Measurements from ENCODE around the gene TENM4. TPM values are rescaled to one million over a fixed set of nuclear protein-coding genes. Genes with fewer than 3 reads are reported as not detected.

The TENM4 gene
- total RNA-seq, 1 experiment from 2014 or later: 25.0 TPM

DNA sequence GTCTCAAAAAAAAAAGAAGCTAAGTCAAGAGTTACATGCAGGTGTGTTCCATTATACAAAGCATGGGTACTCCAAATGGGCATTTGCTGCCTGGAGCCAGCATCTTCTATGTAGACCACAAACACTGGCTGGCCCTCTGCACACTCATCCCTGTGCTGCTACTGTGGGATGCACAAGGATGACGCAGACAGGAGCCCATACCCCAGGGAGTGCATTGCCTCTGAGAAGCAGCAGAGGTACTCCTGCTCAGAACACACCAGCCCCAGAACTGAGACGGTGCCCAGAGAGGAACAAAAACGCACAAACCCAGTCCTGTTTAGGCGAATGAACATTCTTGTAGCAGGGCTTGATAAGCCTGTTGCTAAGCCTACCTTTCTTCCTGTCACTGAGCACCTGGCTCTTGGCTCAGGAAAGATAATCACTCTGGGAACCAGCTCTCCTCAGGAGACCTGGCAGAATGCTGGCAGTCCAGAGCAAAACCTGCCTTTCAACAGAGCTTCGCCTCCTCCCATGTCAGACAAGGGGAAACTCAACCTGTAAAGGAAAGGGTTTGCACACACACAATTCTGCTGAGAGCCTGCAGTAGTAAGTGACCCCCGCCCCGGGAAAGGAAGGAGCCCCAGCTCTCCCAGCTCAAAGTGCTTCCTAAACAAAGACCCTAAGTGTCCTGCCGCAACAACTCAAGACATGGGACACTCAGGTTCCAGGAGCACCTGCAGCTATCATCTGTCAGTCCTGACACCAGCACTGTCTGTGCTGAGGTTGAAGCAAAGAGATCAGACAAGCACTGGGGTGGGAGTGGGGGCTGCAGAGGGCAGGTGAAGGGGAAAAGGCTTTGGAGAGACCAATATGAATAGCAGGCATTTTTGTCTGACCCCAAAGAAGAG is 145.7 kb downstream of the TENM4 start:
- ChIA-PET CTCF (interaction anchor here (1.6 kb wide), 1 partner anchor 105 kb away, joined by 4 read pairs; no protein-coding TSS in a partner anchor), POLR2A (no interaction called here)
- DNase-seq (ENCODE audit: low spot score) (no peak), ATAC-seq (peak; percentile 24)
- TF ChIP-seq EMX1 (CRISPR knock-in tag; IDR thresholded peaks at IDR 0.05) (no peak), NFATC4 (CRISPR knock-in tag; IDR thresholded peaks at IDR 0.05) (no peak), TCF7 (CRISPR knock-in tag; IDR thresholded peaks at IDR 0.05; ENCODE audit: low read depth) (no peak), NR1H2 (CRISPR knock-in tag; IDR thresholded peaks at IDR 0.05) (no peak), GABPB1 (CRISPR knock-in tag; IDR thresholded peaks at IDR 0.05) (no peak), TEAD1 (CRISPR knock-in tag; IDR thresholded peaks at IDR 0.05) (no peak), ZNF671 (CRISPR knock-in tag; IDR thresholded peaks at IDR 0.05) (no peak), ETV6 (CRISPR knock-in tag; IDR thresholded peaks at IDR 0.05) (no peak), ELF4 (CRISPR knock-in tag; IDR thresholded peaks at IDR 0.05; ENCODE audit: low read depth) (no peak), ZNF396 (CRISPR knock-in tag; IDR thresholded peaks at IDR 0.05; ENCODE audit: borderline replicate concordance) (no peak), CREB1 (CRISPR knock-in tag; IDR thresholded peaks at IDR 0.05) (no peak), ZNF121 (CRISPR knock-in tag; IDR thresholded peaks at IDR 0.05) (no peak), TP53 (CRISPR knock-in tag; IDR thresholded peaks at IDR 0.05) (no peak), CREM (CRISPR knock-in tag; IDR thresholded peaks at IDR 0.05) (no peak), GTF2I (CRISPR knock-in tag; conservative IDR thresholded peaks at IDR 0.05) (no peak)
- TF ChIP-seq, protein P1, sequence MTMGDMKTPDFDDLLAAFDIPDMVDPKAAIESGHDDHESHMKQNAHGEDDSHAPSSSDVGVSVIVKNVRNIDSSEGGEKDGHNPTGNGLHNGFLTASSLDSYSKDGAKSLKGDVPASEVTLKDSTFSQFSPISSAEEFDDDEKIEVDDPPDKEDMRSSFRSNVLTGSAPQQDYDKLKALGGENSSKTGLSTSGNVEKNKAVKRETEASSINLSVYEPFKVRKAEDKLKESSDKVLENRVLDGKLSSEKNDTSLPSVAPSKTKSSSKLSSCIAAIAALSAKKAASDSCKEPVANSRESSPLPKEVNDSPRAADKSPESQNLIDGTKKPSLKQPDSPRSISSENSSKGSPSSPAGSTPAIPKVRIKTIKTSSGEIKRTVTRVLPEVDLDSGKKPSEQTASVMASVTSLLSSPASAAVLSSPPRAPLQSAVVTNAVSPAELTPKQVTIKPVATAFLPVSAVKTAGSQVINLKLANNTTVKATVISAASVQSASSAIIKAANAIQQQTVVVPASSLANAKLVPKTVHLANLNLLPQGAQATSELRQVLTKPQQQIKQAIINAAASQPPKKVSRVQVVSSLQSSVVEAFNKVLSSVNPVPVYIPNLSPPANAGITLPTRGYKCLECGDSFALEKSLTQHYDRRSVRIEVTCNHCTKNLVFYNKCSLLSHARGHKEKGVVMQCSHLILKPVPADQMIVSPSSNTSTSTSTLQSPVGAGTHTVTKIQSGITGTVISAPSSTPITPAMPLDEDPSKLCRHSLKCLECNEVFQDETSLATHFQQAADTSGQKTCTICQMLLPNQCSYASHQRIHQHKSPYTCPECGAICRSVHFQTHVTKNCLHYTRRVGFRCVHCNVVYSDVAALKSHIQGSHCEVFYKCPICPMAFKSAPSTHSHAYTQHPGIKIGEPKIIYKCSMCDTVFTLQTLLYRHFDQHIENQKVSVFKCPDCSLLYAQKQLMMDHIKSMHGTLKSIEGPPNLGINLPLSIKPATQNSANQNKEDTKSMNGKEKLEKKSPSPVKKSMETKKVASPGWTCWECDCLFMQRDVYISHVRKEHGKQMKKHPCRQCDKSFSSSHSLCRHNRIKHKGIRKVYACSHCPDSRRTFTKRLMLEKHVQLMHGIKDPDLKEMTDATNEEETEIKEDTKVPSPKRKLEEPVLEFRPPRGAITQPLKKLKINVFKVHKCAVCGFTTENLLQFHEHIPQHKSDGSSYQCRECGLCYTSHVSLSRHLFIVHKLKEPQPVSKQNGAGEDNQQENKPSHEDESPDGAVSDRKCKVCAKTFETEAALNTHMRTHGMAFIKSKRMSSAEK (CRISPR knock-in tag; IDR thresholded peaks at IDR 0.05; ENCODE audit: borderline replicate concordance): no peak
- TF ChIP-seq, protein P2, sequence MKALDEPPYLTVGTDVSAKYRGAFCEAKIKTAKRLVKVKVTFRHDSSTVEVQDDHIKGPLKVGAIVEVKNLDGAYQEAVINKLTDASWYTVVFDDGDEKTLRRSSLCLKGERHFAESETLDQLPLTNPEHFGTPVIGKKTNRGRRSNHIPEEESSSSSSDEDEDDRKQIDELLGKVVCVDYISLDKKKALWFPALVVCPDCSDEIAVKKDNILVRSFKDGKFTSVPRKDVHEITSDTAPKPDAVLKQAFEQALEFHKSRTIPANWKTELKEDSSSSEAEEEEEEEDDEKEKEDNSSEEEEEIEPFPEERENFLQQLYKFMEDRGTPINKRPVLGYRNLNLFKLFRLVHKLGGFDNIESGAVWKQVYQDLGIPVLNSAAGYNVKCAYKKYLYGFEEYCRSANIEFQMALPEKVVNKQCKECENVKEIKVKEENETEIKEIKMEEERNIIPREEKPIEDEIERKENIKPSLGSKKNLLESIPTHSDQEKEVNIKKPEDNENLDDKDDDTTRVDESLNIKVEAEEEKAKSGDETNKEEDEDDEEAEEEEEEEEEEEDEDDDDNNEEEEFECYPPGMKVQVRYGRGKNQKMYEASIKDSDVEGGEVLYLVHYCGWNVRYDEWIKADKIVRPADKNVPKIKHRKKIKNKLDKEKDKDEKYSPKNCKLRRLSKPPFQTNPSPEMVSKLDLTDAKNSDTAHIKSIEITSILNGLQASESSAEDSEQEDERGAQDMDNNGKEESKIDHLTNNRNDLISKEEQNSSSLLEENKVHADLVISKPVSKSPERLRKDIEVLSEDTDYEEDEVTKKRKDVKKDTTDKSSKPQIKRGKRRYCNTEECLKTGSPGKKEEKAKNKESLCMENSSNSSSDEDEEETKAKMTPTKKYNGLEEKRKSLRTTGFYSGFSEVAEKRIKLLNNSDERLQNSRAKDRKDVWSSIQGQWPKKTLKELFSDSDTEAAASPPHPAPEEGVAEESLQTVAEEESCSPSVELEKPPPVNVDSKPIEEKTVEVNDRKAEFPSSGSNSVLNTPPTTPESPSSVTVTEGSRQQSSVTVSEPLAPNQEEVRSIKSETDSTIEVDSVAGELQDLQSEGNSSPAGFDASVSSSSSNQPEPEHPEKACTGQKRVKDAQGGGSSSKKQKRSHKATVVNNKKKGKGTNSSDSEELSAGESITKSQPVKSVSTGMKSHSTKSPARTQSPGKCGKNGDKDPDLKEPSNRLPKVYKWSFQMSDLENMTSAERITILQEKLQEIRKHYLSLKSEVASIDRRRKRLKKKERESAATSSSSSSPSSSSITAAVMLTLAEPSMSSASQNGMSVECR (CRISPR knock-in tag; IDR thresholded peaks at IDR 0.05; ENCODE audit: borderline replicate concordance): no peak
- TF ChIP-seq, protein P3, sequence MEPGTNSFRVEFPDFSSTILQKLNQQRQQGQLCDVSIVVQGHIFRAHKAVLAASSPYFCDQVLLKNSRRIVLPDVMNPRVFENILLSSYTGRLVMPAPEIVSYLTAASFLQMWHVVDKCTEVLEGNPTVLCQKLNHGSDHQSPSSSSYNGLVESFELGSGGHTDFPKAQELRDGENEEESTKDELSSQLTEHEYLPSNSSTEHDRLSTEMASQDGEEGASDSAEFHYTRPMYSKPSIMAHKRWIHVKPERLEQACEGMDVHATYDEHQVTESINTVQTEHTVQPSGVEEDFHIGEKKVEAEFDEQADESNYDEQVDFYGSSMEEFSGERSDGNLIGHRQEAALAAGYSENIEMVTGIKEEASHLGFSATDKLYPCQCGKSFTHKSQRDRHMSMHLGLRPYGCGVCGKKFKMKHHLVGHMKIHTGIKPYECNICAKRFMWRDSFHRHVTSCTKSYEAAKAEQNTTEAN (CRISPR knock-in tag; IDR thresholded peaks at IDR 0.05): no peak
- TF ChIP-seq, protein P4, sequence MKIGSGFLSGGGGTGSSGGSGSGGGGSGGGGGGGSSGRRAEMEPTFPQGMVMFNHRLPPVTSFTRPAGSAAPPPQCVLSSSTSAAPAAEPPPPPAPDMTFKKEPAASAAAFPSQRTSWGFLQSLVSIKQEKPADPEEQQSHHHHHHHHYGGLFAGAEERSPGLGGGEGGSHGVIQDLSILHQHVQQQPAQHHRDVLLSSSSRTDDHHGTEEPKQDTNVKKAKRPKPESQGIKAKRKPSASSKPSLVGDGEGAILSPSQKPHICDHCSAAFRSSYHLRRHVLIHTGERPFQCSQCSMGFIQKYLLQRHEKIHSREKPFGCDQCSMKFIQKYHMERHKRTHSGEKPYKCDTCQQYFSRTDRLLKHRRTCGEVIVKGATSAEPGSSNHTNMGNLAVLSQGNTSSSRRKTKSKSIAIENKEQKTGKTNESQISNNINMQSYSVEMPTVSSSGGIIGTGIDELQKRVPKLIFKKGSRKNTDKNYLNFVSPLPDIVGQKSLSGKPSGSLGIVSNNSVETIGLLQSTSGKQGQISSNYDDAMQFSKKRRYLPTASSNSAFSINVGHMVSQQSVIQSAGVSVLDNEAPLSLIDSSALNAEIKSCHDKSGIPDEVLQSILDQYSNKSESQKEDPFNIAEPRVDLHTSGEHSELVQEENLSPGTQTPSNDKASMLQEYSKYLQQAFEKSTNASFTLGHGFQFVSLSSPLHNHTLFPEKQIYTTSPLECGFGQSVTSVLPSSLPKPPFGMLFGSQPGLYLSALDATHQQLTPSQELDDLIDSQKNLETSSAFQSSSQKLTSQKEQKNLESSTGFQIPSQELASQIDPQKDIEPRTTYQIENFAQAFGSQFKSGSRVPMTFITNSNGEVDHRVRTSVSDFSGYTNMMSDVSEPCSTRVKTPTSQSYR (CRISPR knock-in tag; IDR thresholded peaks at IDR 0.05): no peak
- H3K4me1 Mint-ChIP-seq: peaks cover 18% of the 10 kb centered on the region
- no peaks in the 10 kb centered on the region for H3K9me3 Mint-ChIP-seq
- H3K36me3 Mint-ChIP-seq: no peaks in the 10 kb centered on the region
- no peaks in the 10 kb centered on the region for H3K27me3 Mint-ChIP-seq (ENCODE audit: low read depth)
- H3K27ac Mint-ChIP-seq: peak overlapping the region; percentile 41; the same call in 1 of the 2 replicates
- no peak overlapping the region for H3K4me3 Mint-ChIP-seq

All from WTC11 (cell line).